ENCODE data around the gene METTL24. TPM values are rescaled to one million over a fixed set of nuclear protein-coding genes. Genes with fewer than 3 reads are reported as not detected.

The METTL24 gene
- total and polyA plus RNA-seq, 4 donors: 0.14 to 2.0 (median 0.91) TPM

GRCh38 chr6:110355727-110356126, 2.4 kb downstream of the METTL24 start:
- Histone ChIP-seq H3K27me3 (ENCODE audit: control insufficient read depth in 4 of 4, insufficient read depth in 4 of 4, low read length in 3 of 4) (no peaks in the 10 kb centered on the region), H3K36me3 (ENCODE audit: control insufficient read depth in 4 of 4, insufficient read depth in 3 of 4, low read depth in 1 of 4, low read length in 3 of 4) (no peaks in the 10 kb centered on the region), H3K27ac (ENCODE audit: low read depth in 1 of 2, low read length in 2 of 2) (no peak overlapping the region), H3K9ac (ENCODE audit: low read depth in 1 of 2, low read length in 2 of 2) (no peak overlapping the region), H3K4me1 (ENCODE audit: control insufficient read depth in 4 of 4, insufficient read depth in 4 of 4, low read length in 3 of 4) (peaks cover 0 to 16% (median 5%) of the 10 kb centered on the region in 4 donors), H3K9me3 (ENCODE audit: control insufficient read depth in 4 of 4, low read length in 3 of 4) (no peaks in the 10 kb centered on the region), H3K4me3 (ENCODE audit: low read depth in 1 of 3, low read length in 3 of 3) (no peak overlapping the region)
- TF ChIP-seq EGR1 (IDR thresholded peaks at IDR 0.05; ENCODE audit: low read depth in 2 of 2) (no peak), YY1 (IDR thresholded peaks at IDR 0.05) (no peak), ATF3 (IDR thresholded peaks at IDR 0.05) (no peak)
- WGBS: 93% methylated on average over 2 of the region's 2 CpGs
- DNase-seq (ENCODE audit: low spot score): no peak

- no peak for DNase-seq (ENCODE audit: low spot score)
These were observed 3.1 kb downstream of the METTL24 start for GRCh38 chr6:110355022-110355421.

More at GRCh38 chr6:110355022-110355421, 3.1 kb downstream of the METTL24 start:
- Histone ChIP-seq H3K36me3 (ENCODE audit: control insufficient read depth in 4 of 4, insufficient read depth in 3 of 4, low read depth in 1 of 4, low read length in 3 of 4) (no peaks in the 10 kb centered on the region), H3K4me1 (ENCODE audit: control insufficient read depth in 4 of 4, insufficient read depth in 4 of 4, low read length in 3 of 4) (peaks cover 0 to 12% (median 4%) of the 10 kb centered on the region in 4 donors), H3K9ac (ENCODE audit: low read depth in 1 of 2, low read length in 2 of 2) (no peak overlapping the region), H3K4me3 (ENCODE audit: low read depth in 1 of 3, low read length in 3 of 3) (no peak overlapping the region), H3K27ac (ENCODE audit: low read depth in 1 of 2, low read length in 2 of 2) (no peak overlapping the region), H3K27me3 (ENCODE audit: control insufficient read depth in 4 of 4, insufficient read depth in 4 of 4, low read length in 3 of 4) (no peaks in the 10 kb centered on the region), H3K9me3 (ENCODE audit: control insufficient read depth in 4 of 4, low read length in 3 of 4) (no peaks in the 10 kb centered on the region)
- WGBS: 82% methylated on average over 2 of the region's 2 CpGs
- no peak for TF ChIP-seq EGR1 (IDR thresholded peaks at IDR 0.05; ENCODE audit: low read depth in 2 of 2)
- no peak for TF ChIP-seq RXRA (IDR thresholded peaks at IDR 0.05)
- TF ChIP-seq ZBTB33 (IDR thresholded peaks at IDR 0.05): no peak
- TF ChIP-seq SP1 (IDR thresholded peaks at IDR 0.05): no peak
- TF ChIP-seq HNF4G (IDR thresholded peaks at IDR 0.05): no peak
- no peak for TF ChIP-seq FOXA1 (IDR thresholded peaks at IDR 0.05)
- no peak for TF ChIP-seq YY1 (IDR thresholded peaks at IDR 0.05)
- TF ChIP-seq FOXA2 (IDR thresholded peaks at IDR 0.05): no peak
- TF ChIP-seq GABPA (IDR thresholded peaks at IDR 0.05 in 1 of 2, conservative IDR thresholded peaks at IDR 0.05 in 1 of 2): no peak
- TF ChIP-seq REST (IDR thresholded peaks at IDR 0.05): no peak
- TF ChIP-seq JUND (IDR thresholded peaks at IDR 0.05): no peak
- no peak for TF ChIP-seq NR2F2 (IDR thresholded peaks at IDR 0.05)
- no peak for TF ChIP-seq MAX (IDR thresholded peaks at IDR 0.05)
- TF ChIP-seq HNF4A (conservative IDR thresholded peaks at IDR 0.05): no peak
- no peak for TF ChIP-seq RAD21 (IDR thresholded peaks at IDR 0.05)
- no peak for TF ChIP-seq CTCF (IDR thresholded peaks at IDR 0.05; ENCODE audit: low read depth, low read length, missing input control)
